ENCODE measurements around the gene CATSPERZ. TPM values are rescaled to one million over a fixed set of nuclear protein-coding genes. Genes with fewer than 3 reads are reported as not detected.

Gene CATSPERZ
- total and polyA plus RNA-seq, 2 of the 8 experiments (the other 6 are each of a cell fraction or from before 2014, with no cell fraction given): 0.77 TPM; not detected in 1

DNA sequence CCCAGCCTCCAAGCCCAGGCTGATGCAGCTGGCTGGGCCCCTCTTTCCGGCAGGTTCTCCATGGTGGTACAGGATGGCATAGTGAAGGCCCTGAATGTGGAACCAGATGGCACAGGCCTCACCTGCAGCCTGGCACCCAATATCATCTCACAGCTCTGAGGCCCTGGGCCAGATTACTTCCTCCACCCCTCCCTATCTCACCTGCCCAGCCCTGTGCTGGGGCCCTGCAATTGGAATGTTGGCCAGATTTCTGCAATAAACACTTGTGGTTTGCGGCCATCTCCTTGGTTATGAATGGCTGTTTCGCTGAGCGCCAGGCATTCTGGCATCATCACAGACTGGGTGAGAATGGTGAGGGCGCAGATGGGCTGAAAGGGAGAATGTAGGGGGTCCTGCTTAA, 21.4 kb downstream of the CATSPERZ start (continued):
- TF ChIP-seq JUND (IDR thresholded peaks at IDR 0.05; ENCODE audit: low read length) (no peak), PHF8 (conservative IDR thresholded peaks at IDR 0.05; ENCODE audit: low read depth, low read length) (no peak), SIRT6 (IDR thresholded peaks at IDR 0.05; ENCODE audit: low read length) (no peak), SP1 (IDR thresholded peaks at IDR 0.05; ENCODE audit: low read depth, low read length) (no peak; the same call in 1 of the 2 replicates), JUN (IDR thresholded peaks at IDR 0.05; ENCODE audit: low read depth, low read length) (no peak)
